ENCODE results near the gene GBA3. TPM values are rescaled to one million over a fixed set of nuclear protein-coding genes. Genes with fewer than 3 reads are reported as not detected.

Gene GBA3
- total RNA-seq, 3 donors from 2014 or later (not counting 1 experiment from before 2014, with no cell fraction given), result not detected

DNA sequence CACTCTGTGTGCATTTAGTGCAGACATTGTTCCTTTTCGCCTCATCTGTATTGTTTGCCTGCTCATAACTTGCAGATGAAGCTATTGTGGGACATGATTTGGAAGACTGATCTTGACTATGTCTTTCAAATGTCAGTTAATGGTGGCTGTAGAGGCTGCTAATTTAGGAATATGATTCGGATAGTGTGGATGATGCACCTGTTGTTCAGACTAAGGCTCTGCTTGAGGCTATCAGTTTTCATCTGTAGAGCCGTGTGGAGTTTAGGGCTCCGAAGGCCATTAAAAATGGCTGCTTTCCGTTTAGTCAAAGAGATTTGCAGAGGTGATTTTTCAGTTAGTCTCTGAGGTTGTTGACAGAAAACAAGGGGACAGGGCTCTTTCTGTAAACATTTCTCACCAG is 102.0 kb downstream of the GBA3 start:
- DNase-seq, result no peak
- 88% methylated on average over 5 of the region's 5 CpGs for WGBS (ENCODE audit: insufficient coverage)
- no peaks in the 10 kb centered on the region for H3K27me3 Mint-ChIP-seq (ENCODE audit: low read depth in 2 of 2)
- no peaks in the 10 kb centered on the region for H3K36me3 ChIP-seq (ENCODE audit: control insufficient read depth, insufficient read depth, low read length)
- TF ChIP-seq, protein P1, sequence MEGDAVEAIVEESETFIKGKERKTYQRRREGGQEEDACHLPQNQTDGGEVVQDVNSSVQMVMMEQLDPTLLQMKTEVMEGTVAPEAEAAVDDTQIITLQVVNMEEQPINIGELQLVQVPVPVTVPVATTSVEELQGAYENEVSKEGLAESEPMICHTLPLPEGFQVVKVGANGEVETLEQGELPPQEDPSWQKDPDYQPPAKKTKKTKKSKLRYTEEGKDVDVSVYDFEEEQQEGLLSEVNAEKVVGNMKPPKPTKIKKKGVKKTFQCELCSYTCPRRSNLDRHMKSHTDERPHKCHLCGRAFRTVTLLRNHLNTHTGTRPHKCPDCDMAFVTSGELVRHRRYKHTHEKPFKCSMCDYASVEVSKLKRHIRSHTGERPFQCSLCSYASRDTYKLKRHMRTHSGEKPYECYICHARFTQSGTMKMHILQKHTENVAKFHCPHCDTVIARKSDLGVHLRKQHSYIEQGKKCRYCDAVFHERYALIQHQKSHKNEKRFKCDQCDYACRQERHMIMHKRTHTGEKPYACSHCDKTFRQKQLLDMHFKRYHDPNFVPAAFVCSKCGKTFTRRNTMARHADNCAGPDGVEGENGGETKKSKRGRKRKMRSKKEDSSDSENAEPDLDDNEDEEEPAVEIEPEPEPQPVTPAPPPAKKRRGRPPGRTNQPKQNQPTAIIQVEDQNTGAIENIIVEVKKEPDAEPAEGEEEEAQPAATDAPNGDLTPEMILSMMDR (IDR thresholded peaks at IDR 0.05), result no peak
- H3K27me3 ChIP-seq (ENCODE audit: control insufficient read depth, insufficient read depth, low read length), result no peaks in the 10 kb centered on the region
- no peak for ATAC-seq
- no peaks in the 10 kb centered on the region for H3K9me3 ChIP-seq (ENCODE audit: control insufficient read depth, insufficient read depth, low read length)
- no peaks in the 10 kb centered on the region for H3K4me1 ChIP-seq (ENCODE audit: control insufficient read depth, insufficient read depth, low read length)
- peaks cover 5 to 7% of the 10 kb centered on the region in 2 donors for H3K9me3 Mint-ChIP-seq
- H3K27ac ChIP-seq (ENCODE audit: low read length), result no peak overlapping the region
- intact Hi-C loops (cut with micrococcal nuclease), result no loop called here
- no peak overlapping the region for H3K27ac Mint-ChIP-seq
- H3K4me3 ChIP-seq (ENCODE audit: low read length), result no peak overlapping the region
- H3K4me1 Mint-ChIP-seq, result no peaks in the 10 kb centered on the region
- no peak overlapping the region for H3K4me3 Mint-ChIP-seq
- H3K36me3 Mint-ChIP-seq, result no peaks in the 10 kb centered on the region

DNA sequence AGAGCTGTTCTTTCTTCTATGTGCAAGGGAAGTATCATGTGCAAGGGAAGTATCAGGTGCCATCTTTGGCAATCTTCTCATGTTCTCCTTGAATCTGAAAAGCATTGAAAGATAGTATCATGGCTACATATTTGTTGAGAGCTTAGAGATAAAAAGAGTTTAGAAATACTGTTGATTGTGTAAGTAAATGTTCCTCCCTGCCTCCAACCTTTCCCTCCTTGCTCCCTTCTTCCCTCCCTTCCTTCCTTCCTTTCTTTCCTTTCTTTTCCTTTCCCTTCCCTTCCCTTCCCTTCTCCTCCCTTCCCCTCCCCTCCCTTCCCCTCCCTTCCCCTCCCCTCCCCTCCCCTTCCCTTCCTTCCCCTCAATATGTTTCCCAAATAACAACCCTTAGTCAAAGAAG is 108.7 kb downstream of the GBA3 start:
- no peaks in the 10 kb centered on the region for H3K36me3 Mint-ChIP-seq
- no peak overlapping the region for H3K27ac Mint-ChIP-seq
- no peak overlapping the region for H3K4me3 ChIP-seq (ENCODE audit: low read length)
- no peak overlapping the region for H3K27ac ChIP-seq (ENCODE audit: low read length)
- no peak overlapping the region for H3K4me3 Mint-ChIP-seq
- ATAC-seq (no peak), DNase-seq (no peak)
- H3K36me3 ChIP-seq (ENCODE audit: control insufficient read depth, insufficient read depth, low read length), result no peaks in the 10 kb centered on the region
- H3K9me3 ChIP-seq (ENCODE audit: control insufficient read depth, insufficient read depth, low read length), result no peaks in the 10 kb centered on the region
- H3K4me1 ChIP-seq (ENCODE audit: control insufficient read depth, insufficient read depth, low read length), result no peaks in the 10 kb centered on the region
- H3K27me3 ChIP-seq (ENCODE audit: control insufficient read depth, insufficient read depth, low read length), result no peaks in the 10 kb centered on the region
- H3K4me1 Mint-ChIP-seq, result no peaks in the 10 kb centered on the region
- TF ChIP-seq, protein P1 (IDR thresholded peaks at IDR 0.05), result no peak
- no peaks in the 10 kb centered on the region for H3K27me3 Mint-ChIP-seq (ENCODE audit: low read depth in 2 of 2)
- peaks cover 7 to 13% of the 10 kb centered on the region in 2 donors for H3K9me3 Mint-ChIP-seq
- intact Hi-C loops (cut with micrococcal nuclease), result no loop called here

DNA sequence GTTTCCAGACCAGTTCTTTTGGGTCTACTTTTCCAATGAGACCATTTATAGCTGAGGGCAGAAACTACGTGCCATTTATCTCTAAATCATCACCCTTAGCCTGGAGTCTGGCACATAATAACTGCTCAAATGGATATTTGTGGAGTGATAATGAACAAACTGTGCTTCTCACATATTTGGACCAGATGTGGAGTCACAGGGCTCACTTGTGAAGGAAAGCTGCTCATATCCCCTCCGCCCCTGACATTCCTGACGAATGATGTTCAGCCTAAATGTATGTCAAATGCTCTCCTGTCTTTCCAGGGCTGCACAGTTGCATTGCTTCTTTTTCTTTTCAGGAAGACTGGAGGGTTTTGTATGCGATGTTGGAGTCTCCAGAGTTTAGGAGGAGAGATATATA is 110.1 kb downstream of the GBA3 start:
- Mint-ChIP-seq H3K9me3 (peaks cover 7 to 10% of the 10 kb centered on the region in 2 donors), H3K27ac (no peak overlapping the region), H3K4me3 (no peak overlapping the region), H3K36me3 (no peaks in the 10 kb centered on the region), H3K4me1 (no peaks in the 10 kb centered on the region), H3K27me3 (ENCODE audit: low read depth in 2 of 2) (no peaks in the 10 kb centered on the region)
- Histone ChIP-seq H3K4me3 (ENCODE audit: low read length) (no peak overlapping the region), H3K36me3 (ENCODE audit: control insufficient read depth, insufficient read depth, low read length) (no peaks in the 10 kb centered on the region), H3K9me3 (ENCODE audit: control insufficient read depth, insufficient read depth, low read length) (no peaks in the 10 kb centered on the region), H3K4me1 (ENCODE audit: control insufficient read depth, insufficient read depth, low read length) (no peaks in the 10 kb centered on the region), H3K27ac (ENCODE audit: low read length) (no peak overlapping the region), H3K27me3 (ENCODE audit: control insufficient read depth, insufficient read depth, low read length) (no peaks in the 10 kb centered on the region)
- intact Hi-C loops (cut with micrococcal nuclease), result no loop called here
- TF ChIP-seq, protein P1 (IDR thresholded peaks at IDR 0.05), result no peak
- WGBS (ENCODE audit: insufficient coverage), result 95% methylated on average over 3 of the region's 4 CpGs
- DNase-seq (no peak), ATAC-seq (no peak)

DNA sequence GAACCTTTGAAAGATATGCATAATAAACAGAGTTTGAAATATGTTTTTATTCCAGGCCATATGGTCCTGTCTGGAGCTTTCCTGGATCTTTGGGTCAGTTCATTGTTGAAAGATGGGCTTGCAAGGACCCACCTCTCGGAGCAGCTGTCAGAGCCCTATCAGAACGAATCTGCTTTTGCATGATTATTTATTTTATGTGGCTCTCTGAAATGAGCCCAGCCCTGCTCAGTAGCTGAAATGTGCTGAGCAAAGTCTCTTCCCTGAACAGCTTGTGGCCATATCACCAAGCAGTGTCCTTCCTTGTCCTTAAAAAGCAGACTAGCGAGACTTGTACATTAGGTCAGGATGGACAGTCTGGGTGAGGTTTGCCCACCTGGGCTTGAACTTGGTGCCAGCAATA is 110.8 kb downstream of the GBA3 start:
- H3K27me3 ChIP-seq (ENCODE audit: control insufficient read depth, insufficient read depth, low read length), result no peaks in the 10 kb centered on the region
- intact Hi-C loops (cut with micrococcal nuclease), result no loop called here
- no peak overlapping the region for H3K4me3 ChIP-seq (ENCODE audit: low read length)
- no peaks in the 10 kb centered on the region for H3K4me1 ChIP-seq (ENCODE audit: control insufficient read depth, insufficient read depth, low read length)
- ATAC-seq (no peak), DNase-seq (no peak)
- WGBS (ENCODE audit: insufficient coverage), result 88% methylated on average over 3 of the region's 3 CpGs
- H3K36me3 ChIP-seq (ENCODE audit: control insufficient read depth, insufficient read depth, low read length), result no peaks in the 10 kb centered on the region
- no peaks in the 10 kb centered on the region for H3K9me3 ChIP-seq (ENCODE audit: control insufficient read depth, insufficient read depth, low read length)
- Mint-ChIP-seq H3K4me3 (no peak overlapping the region), H3K9me3 (peaks cover 7 to 10% of the 10 kb centered on the region in 2 donors), H3K27me3 (ENCODE audit: low read depth in 2 of 2) (no peaks in the 10 kb centered on the region), H3K27ac (no peak overlapping the region), H3K4me1 (no peaks in the 10 kb centered on the region), H3K36me3 (no peaks in the 10 kb centered on the region)
- H3K27ac ChIP-seq (ENCODE audit: low read length), result no peak overlapping the region
- TF ChIP-seq, protein P1 (IDR thresholded peaks at IDR 0.05), result no peak

Data from natural killer cell (primary cell).